Mesenchymal stem cell (in vitro differentiated cells and primary cell): ENCODE data around the gene TBC1D3C. TPM values are rescaled to one million over a fixed set of nuclear protein-coding genes. Genes with fewer than 3 reads are reported as not detected.
"Not testable (repeated sequence)": the region's sequence is repeated elsewhere in the genome, so short reads cannot be mapped to it uniquely, and the experiment has no call there.

ENCODE experiments used
- DNase-seq: peaks from one replicate; pipeline ENCODE4 v3.0.0-alpha.2; 2013
- H2AFZ ChIP-seq: one replicate; pipeline ENCODE4 v1.6.1; 2013; ENCODE audit warnings: low read depth, mild to moderate bottlenecking, control low read depth, inconsistent platforms, low read length, moderate library complexity
- H2AK5ac ChIP-seq: 2 replicates; pipeline ENCODE4 v1.6.1; 2013; ENCODE audit warnings: low read length, moderate library complexity, mild to moderate bottlenecking, inconsistent platforms; ENCODE audit not compliant: severe bottlenecking
- H2BK120ac ChIP-seq: one replicate; pipeline ENCODE4 v1.6.1; 2013; ENCODE audit warnings: low read depth, mild to moderate bottlenecking, inconsistent platforms, low read length, moderate library complexity
- H2BK12ac ChIP-seq, 2 experiments: one replicate each; pipeline ENCODE4 v1.6.1; 2013; ENCODE audit warnings: inconsistent platforms in 2 of 2, low read length in 2 of 2, mild to moderate bottlenecking in 2 of 2, moderate library complexity in 2 of 2, control low read depth in 1 of 2
- H2BK15ac ChIP-seq: one replicate; pipeline ENCODE4 v1.6.1; 2013; ENCODE audit warnings: mild to moderate bottlenecking, low read depth, inconsistent platforms; ENCODE audit not compliant: poor library complexity, severe bottlenecking
- H2BK5ac ChIP-seq: 2 replicates; pipeline ENCODE4 v1.6.1; 2013; ENCODE audit warnings: low read depth, mild to moderate bottlenecking, low read length, control low read depth, inconsistent platforms; ENCODE audit not compliant: poor library complexity, severe bottlenecking
- H3K14ac ChIP-seq, 2 experiments: one replicate each; pipeline ENCODE4 v1.6.1; 2013; ENCODE audit warnings: inconsistent platforms in 2 of 2, low read length in 2 of 2, control low read depth in 1 of 2, mild to moderate bottlenecking in 1 of 2, moderate library complexity in 1 of 2
- H3K18ac ChIP-seq, 2 experiments: one replicate each; pipeline ENCODE4 v1.6.1; 2013; ENCODE audit warnings: inconsistent platforms in 2 of 2, low read length in 2 of 2, control low read depth in 1 of 2, low read depth in 1 of 2, mild to moderate bottlenecking in 1 of 2
- H3K23ac ChIP-seq, 2 experiments: one replicate each; pipeline ENCODE4 v1.6.1; 2013; ENCODE audit warnings: inconsistent platforms in 2 of 2, low read length in 2 of 2, mild to moderate bottlenecking in 2 of 2, moderate library complexity in 2 of 2, control low read depth in 1 of 2
- H3K27ac ChIP-seq: 2 replicates; pipeline ENCODE4 v1.5.1; 2013; ENCODE audit warnings: mild to moderate bottlenecking, moderate library complexity, low read length, control low read depth, inconsistent platforms; ENCODE audit not compliant: poor library complexity, severe bottlenecking
- H3K27me3 ChIP-seq, 2 experiments: 2 replicates each; pipeline versions ENCODE4 v1.6.1 to v1.7.0; 2013; ENCODE audit warnings: low read length in 2 of 2, mild to moderate bottlenecking in 2 of 2, moderate library complexity in 2 of 2, control low read depth in 1 of 2, inconsistent platforms in 1 of 2; ENCODE audit not compliant: control insufficient read depth in 1 of 2, insufficient read depth in 1 of 2
- H3K36me3 ChIP-seq, 2 experiments: 2 replicates each; pipeline versions ENCODE4 v1.6.1 to v1.7.0; 2013; ENCODE audit warnings: low read length in 2 of 2, control low read depth in 1 of 2, inconsistent platforms in 1 of 2, low read depth in 1 of 2, mild to moderate bottlenecking in 1 of 2; ENCODE audit not compliant: insufficient read depth in 2 of 2, control insufficient read depth in 1 of 2
- H3K4ac ChIP-seq, 2 experiments: one replicate each; pipeline ENCODE4 v1.6.1; 2013; ENCODE audit warnings: inconsistent platforms in 2 of 2, low read length in 2 of 2, mild to moderate bottlenecking in 2 of 2, moderate library complexity in 2 of 2, control low read depth in 1 of 2, low read depth in 1 of 2
- H3K4me1 ChIP-seq: 2 replicates; pipeline ENCODE4 v1.6.1; 2013; ENCODE audit warnings: low read depth, low read length, control low read depth; ENCODE audit not compliant: control insufficient read depth, insufficient read depth
- H3K4me2 ChIP-seq: 2 replicates; pipeline ENCODE4 v1.6.1; 2013; ENCODE audit warnings: low read length, mild to moderate bottlenecking, inconsistent platforms; ENCODE audit not compliant: poor library complexity, severe bottlenecking
- H3K4me3 ChIP-seq, 2 experiments: 2 replicates each; pipeline versions ENCODE4 v1.5.1 to v1.7.0; 2013; ENCODE audit warnings: low read length in 2 of 2, mild to moderate bottlenecking in 2 of 2, control low read depth in 1 of 2, low read depth in 1 of 2; ENCODE audit not compliant: insufficient read depth in 1 of 2
- H3K79me1 ChIP-seq: replicated peaks from 2 replicates; pipeline ENCODE4 v1.6.1; 2013; ENCODE audit warnings: mild to moderate bottlenecking, control low read depth, low read length, inconsistent platforms; ENCODE audit not compliant: poor library complexity, severe bottlenecking
- H3K9ac ChIP-seq: 2 replicates; pipeline ENCODE4 v1.7.0; 2013; ENCODE audit warnings: mild to moderate bottlenecking, low read length, moderate library complexity
- H3K9me3 ChIP-seq: 2 replicates; pipeline ENCODE4 v1.7.0; 2013; ENCODE audit warnings: mild to moderate bottlenecking, low read length; ENCODE audit not compliant: control insufficient read depth
- H4K8ac ChIP-seq: one replicate; pipeline ENCODE4 v1.6.1; 2013; ENCODE audit warnings: inconsistent platforms, mild to moderate bottlenecking, low read length, moderate library complexity
- H4K91ac ChIP-seq: one replicate; pipeline ENCODE4 v1.6.1; 2013; ENCODE audit warnings: mild to moderate bottlenecking, low read length, inconsistent platforms
- WGBS: methylation state at CpG from one replicate; pipeline ENCODE4 v1.1.7; 2013; ENCODE audit warnings: mixed read lengths; 5-methylcytosine and 5-hydroxymethylcytosine counted together
- small RNA-seq: library from polyadenylated mRNA; stranded (forward); fragments of <200 nt; extraction: miRNeasy Mini kit (QIAGEN cat#:217004); gene quantifications from one replicate; pipeline ENCODE3, GENCODE V24; 2013; ENCODE audit warnings: low read depth

TBC1D3C gene

DNA sequence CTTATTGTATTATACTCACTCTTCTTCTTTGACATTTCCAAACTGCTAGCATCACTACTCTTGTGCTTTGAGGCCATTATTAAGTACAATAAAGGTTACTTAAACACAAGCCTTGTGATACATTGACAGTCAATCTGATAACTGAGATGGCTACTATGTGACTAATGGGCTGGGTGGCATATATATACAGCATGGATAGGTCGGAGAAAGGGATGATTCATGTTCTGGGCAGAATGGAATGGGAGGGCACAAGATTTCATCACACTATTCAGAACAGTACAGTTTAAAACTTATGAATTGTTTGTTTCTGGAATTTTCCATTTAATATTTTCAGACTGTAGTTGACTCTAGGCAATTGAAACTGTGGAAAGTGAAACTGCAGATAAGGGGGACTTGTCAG lies 18.9 kb upstream of the TBC1D3C start:
- not testable (repeated sequence) for H3K4ac ChIP-seq

More for the DNA sequence above, 18.9 kb upstream of the TBC1D3C start:
- no CpG with 5 or more reads among the region's 1 CpG for WGBS
- not testable (repeated sequence) for H2BK120ac ChIP-seq, H3K4me1 ChIP-seq, H2AFZ ChIP-seq, H3K4me2 ChIP-seq, H2AK5ac ChIP-seq, H3K27ac ChIP-seq, H2BK5ac ChIP-seq, H3K4me3 ChIP-seq, H2BK15ac ChIP-seq, H3K23ac ChIP-seq, H3K27me3 ChIP-seq, H3K36me3 ChIP-seq, H2BK12ac ChIP-seq, H3K14ac ChIP-seq, H3K9ac ChIP-seq, H3K18ac ChIP-seq, H4K8ac ChIP-seq, H3K79me1 ChIP-seq, H3K9me3 ChIP-seq, DNase-seq, H4K91ac ChIP-seq

Small RNA genes within 50 kb of the gene (small RNA-seq; reads per million reads assigned to genes)
- not detected for gene RF00019
